ENCODE data around the gene OSTF1. TPM values are rescaled to one million over a fixed set of nuclear protein-coding genes. Genes with fewer than 3 reads are reported as not detected.

OSTF1 gene
- polyA plus RNA-seq, 3 donors, result 22.9 to 25.9 (median 24.7) TPM

DNA sequence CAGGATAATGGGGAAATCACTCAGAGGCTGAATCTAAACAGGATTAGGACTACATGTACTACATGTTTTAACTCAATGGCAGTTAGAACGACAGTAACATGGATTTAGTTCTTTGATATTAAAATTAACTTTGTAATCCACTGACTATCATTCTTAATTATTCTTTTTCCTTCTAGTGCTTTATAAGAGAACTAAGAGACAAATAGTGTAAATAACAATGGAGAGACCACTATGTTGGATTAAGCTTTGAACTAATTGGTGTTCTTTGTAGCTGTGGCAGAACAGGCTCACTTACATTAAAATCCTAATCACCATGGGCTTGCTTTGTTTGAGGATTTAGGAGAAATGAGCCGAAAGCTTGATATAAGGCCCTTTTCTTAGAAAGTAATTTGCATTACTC is 19.1 kb upstream of the OSTF1 start:
- DNase-seq (ENCODE audit: extremely low read depth in 1 of 11, low read depth in 9 of 11, low spot score in 4 of 11), result no peak

DNA sequence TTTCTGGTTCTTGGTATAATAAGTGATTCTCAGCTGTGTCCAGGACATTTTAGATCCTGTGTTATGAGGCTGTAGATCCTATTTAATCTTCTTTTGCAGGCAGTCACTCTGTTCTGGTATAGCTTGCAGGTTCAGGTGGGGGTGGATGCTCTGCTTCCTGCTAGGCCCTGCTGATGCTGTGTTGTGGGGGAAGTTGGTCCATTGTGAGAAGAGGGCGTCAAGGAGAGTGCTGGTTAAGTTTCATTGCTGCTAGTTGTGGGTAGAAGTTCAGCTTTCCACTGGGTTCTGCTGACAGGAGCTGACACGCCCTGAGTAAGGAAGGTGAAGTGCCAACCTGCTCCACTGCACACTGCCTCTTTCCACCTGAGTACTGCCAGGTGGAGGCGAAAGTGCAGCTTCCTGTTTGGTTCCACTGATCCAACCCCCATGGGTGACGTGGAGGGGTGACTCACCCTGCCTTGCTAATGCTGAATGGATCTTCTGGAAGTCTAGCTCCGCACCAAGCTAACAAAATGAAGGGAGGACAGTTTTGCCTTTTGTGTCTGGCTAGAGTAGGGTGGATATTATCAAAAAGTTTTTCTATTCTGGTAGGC is 16.7 kb upstream of the OSTF1 start:
- DNase-seq (ENCODE audit: extremely low read depth in 1 of 11, low read depth in 9 of 11, low spot score in 4 of 11), result no peak

DNA sequence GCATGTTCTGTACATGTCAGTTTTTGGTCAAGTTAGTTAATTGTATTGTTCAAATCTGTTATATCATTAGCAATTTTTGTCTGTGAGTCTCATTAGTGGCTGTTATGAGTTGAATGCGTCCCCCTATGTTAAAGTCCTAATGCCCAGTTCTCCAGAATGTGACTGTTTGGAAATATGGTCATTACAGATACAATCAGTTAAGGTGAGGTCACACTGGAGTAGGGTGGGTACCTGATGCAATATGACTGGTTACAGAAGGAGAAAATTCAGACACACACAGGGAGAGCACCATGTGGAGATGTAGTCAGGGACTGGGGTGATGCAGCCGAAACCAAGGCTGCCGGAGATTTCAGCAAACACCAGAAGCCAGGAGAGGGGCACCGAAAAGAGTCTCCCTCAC is 15.4 kb upstream of the OSTF1 start:
- DNase-seq (ENCODE audit: extremely low read depth in 1 of 11, low read depth in 9 of 11, low spot score in 4 of 11), result no peak

DNA sequence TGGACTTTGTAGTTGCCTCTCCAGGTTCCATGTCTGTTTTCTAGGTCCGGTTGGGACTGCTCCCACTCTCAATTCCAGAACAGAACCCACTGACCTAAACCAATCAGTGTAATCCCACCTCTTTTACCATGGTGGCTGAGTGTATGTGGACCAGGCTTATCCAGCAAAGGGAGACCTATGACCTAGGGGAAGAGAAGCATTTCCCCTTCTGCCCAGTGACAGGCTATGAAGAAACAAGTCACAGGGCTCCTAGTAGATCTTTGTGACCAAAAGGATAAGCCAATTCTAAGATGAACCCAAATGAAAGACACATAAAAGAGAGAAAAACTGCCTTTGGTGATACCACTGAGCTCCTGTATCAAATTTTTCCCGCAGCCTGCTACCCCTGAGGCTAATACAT is 6.7 kb upstream of the OSTF1 start:
- DNase-seq (ENCODE audit: extremely low read depth in 1 of 11, low read depth in 9 of 11, low spot score in 4 of 11), result no peak

DNA sequence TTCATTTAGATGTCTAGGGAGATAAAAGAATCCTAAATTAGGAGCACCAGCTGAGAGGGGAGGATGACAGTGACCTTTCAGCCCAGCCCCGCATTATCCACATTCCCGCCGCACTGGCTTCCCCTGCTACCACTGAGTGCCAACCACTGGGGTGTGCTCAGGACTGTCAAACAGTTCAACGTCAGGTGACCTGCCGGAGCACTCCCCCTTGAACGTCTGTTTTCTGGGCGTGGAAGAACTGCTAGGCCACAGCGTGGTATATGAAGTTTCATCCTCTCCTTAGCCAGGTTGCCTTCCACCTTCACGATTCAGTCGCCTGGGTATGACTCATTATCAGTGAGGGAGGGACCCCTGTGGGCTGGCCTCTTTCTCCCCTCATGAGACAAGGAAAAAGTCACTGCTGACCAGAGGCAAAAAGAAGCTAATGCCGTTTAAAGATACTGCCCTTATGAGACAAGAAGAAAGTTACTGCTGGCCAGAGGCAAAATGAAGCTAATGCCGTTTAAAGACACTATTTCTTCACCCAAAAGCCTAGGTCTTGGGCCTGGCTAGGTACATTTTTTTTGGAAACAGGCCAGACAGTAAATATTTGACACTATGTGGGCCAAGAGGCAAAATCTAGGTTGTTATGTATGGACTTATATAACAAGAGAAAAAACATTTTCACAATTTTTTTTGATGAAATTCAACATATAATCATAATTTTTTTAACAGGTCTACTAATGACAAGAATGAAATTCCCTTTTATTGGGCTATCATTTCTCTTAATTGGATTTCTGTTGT is 4.9 kb upstream of the OSTF1 start:
- DNase-seq (ENCODE audit: extremely low read depth in 1 of 11, low read depth in 9 of 11, low spot score in 4 of 11), result no peak

DNA sequence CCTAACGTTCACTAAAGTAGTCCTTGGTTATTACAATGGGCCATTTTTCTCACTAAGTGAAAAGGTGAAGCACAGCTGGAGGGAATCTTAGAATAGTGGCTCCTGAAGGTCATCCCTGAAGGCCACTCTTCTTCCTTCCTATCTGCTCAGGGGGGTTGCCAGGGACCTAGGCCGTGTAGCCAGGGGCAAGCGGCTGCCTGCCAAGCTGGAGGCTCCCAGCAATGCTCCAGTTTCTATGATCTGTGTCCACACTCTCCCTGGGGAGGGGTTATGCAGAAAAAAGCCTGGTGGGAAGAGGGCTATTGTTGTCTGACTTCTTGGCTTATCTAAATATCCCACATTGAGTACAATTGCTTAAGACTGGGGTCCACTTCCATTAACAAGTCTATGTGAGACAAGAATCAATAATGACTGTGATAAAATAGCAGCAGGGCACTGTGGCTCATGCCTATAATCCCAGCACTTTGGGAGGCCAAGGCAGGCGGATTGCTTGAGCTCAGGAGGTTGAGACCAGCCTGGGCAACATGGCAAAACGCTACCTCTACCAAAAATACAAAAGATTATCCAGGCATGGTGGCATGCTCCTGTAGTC is 4.1 kb upstream of the OSTF1 start:
- DNase-seq (ENCODE audit: extremely low read depth in 1 of 11, low read depth in 9 of 11, low spot score in 4 of 11), result no peak

DNA sequence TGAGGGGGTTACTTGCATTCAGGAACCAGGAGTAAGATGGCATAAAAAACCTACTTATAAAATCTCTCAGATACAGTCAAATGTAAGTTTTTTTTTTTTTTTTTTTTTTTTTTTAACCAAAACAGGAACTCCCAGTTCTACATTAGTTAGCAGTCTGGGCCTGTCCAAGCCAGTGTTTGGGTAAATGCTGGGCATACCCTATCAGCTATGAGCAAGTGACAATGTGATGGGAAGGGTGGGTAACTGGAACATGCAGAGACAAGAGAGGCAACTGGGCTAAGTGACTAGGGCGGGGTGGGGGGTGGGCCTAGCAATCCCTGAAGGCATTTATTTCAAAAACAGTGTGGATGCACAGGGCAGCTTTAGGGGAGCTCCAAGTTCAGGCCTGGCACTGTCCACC is 2.7 kb upstream of the OSTF1 start:
- no peak for DNase-seq (ENCODE audit: extremely low read depth in 1 of 11, low read depth in 9 of 11, low spot score in 4 of 11)

DNA sequence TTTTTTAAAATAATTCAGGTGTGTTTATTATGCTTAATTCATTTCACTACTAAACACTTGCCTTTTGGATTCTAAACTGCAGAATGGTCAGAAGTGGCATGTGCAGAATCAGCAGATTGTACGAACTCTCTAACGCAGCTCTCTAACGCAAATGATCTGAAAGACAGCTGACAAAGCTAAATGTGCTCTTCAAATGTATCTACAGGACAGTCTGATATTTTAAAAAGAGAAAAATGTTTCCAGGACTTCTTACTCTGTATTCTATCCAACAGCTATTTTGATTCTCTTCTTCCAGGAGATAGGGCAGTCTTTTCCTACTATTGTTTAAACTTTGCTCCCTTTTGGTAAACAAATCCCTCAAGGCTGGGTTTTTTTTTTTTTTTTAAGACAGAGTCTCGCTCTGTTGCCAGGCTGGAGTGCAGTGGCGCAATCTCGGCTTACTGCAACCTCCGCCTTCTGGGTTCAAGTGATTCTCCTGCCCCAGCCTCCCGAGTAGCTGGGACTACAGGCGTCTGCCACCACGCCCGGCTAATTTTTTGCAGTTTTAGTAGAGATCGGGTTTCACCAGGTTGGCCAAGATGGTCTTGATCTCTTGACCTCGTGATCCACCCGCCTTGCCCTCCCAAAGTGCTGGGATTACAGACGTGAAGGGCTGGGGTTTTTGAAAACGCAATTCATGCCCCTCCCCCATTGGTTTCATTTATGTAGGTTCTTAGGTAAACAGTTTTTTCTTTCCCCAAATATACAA is 1.6 kb upstream of the OSTF1 start:
- no peak for DNase-seq (ENCODE audit: extremely low read depth in 1 of 11, low read depth in 9 of 11, low spot score in 4 of 11)

DNA sequence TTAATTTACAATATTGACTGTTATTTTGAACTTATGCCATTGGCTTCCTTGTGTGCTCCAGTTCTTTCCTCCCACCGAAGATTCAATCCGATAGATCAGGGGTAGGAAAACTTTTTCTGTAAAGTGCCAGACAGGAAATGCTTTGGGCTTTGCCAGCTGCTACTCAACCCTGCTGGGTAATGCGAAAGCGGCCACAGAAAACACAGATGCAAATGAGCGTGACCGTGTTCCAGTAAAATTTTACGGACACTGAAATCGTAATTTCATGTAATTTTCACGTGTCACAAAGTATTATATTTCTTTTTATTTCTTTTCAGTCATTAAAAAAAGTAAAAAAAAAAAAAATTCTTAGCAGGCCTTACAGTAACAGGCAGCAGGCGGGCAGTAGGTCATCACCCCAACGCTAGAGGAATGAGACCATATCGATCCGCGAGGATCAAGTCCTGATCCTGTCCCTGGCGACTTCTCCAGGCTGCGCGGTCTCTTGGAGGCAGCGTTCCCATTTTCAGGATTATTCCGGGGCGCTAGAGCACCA is 958 bp upstream of the OSTF1 start:
- DNase-seq (ENCODE audit: extremely low read depth in 1 of 11, low read depth in 9 of 11, low spot score in 4 of 11), result no peak

DNA sequence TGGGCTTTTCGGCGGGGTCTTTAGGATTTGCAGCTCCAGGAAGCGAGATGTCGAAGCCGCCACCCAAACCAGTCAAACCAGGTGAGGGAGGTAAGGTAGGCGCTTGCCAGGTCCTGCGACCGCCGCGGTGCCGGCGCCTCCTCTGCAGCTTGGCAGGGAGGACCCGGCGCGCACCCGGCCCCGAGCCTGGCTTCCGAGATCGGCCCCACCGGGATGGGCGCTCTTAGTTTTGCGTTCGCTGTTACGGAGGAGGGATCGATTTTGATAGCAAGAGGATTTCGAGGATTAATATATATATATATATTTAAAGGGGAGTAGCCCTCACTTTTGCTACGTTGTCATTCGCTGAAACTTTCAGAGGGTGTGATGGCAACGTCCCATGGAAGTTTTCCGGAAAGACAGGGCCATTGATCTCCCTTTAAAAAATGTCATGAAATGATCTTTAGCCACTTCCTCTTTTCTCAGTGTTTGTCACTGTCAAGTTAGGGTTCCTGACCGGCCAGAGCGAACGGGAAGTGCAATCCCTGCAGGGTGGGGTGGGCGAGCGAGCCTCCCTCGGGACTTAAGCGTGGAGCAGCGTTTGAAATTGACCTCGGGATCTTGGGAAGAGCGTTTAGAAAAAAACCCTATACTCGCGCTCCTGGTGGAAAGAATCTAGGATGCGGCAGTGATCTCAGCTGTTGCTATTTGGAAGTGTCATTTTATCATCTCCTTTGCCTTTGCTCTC is 495 bp downstream of the OSTF1 start:
- peak in 3 of 11 donors; percentile 22 to 49 (median 32) for DNase-seq (ENCODE audit: extremely low read depth in 1 of 11, low read depth in 9 of 11, low spot score in 4 of 11)

DNA sequence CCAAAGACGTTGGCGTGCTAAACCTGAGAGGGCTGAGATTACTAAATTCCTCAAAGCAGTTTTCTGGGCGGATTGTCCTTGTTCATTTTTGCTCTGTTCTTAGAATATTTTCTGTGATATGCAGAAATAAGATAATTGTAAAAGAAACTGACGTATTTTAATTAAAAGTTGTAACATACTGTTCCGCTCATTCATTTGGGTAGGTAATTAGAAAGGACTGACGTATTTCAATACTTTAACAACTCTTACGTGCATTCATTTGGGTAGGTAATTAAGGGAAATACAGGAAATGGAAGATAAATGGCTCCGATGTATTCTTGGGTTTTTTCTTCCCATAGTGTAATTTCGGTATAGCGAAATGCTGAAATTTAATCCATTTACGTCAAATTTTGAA is 1.1 kb downstream of the OSTF1 start:
- DNase-seq (ENCODE audit: extremely low read depth in 1 of 11, low read depth in 9 of 11, low spot score in 4 of 11), result no peak

DNA sequence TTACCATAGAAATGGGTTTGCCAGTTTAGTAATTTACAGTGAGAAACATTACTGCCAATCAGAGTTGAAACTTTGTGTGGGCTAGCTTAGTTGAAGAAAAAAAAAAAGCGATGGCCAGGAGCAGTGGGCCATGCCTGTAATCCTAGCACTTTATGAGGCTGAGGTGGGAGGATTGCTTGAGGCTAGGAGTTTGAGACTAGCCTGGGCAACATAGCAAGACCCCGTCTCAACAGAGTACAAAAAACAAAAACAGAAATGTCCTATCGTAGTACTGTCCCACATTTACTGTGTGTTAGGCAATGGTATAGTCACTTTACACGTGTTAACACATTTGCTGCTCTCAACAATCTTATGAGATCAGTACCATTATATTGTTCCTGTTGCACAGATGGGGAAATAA is 2.3 kb downstream of the OSTF1 start:
- DNase-seq (ENCODE audit: extremely low read depth in 1 of 11, low read depth in 9 of 11, low spot score in 4 of 11), result no peak

DNA sequence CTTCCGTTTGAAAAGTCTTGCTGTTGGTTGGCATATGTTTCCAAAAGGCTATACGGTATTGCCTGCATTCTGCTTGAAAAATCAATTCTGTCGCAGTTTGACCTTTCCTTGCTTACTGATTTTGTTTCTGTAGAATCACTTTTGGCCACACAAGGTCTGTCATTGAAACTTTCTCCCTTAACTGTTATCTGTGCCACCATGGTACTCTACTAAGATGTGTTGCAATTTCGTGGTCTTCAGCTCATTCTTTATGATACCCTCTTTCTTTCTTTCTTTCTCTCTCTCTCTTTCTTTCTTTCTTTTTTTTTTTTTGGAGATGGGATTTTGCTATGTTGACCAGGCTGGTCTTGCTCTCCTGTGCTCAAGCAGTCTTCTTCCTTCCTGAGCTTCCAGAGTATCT is 4.5 kb downstream of the OSTF1 start:
- no peak for DNase-seq (ENCODE audit: extremely low read depth in 1 of 11, low read depth in 9 of 11, low spot score in 4 of 11)

DNA sequence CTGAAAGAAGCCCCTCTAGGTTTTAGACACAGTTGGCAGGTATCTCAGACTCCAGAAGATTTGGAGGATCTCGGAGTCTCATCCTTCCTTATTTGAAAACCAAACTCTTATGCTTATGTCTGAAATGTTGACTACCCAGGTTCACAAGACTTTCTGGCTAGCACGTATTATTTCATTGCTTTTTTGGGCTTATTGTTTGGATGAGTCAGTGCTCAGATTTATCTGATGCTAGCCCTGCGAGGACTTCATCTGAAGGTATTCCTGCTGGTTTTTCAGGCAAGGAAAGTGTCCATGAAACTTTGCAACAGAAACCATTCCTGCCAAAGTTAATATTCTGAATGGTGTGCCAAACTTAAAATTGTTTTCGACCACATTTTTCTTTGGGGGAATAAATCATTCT is 8.5 kb downstream of the OSTF1 start:
- no peak for DNase-seq (ENCODE audit: extremely low read depth in 1 of 11, low read depth in 9 of 11, low spot score in 4 of 11)

DNA sequence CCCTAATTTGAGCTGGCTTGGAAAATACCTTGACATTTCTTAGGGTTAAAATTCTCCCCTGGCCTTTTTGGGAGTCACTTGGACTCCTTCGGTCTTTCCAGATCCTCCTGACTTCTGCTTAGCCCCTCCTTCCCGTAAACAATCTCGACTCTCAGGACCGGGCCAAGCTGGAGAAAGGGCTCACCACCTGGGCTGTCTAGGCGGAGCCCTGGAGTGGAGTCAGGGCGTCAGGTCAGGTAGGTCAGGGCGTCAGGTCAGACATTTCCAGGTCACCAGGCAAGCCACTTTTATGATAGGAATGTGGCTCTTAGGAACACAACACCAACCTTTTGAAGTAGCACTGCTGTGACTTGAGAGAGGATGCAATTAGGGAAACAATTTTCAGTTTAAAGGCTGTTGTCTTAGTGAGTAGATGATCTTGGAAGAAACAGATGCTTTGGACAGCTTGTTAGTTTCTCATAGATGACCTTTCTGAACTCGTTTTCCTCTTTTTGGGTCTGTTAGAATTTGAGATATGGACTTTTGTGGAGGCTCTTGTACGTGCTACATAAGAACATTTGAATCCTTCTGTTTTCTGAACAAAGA is 12.8 kb downstream of the OSTF1 start:
- no peak for DNase-seq (ENCODE audit: extremely low read depth in 1 of 11, low read depth in 9 of 11, low spot score in 4 of 11)

DNA sequence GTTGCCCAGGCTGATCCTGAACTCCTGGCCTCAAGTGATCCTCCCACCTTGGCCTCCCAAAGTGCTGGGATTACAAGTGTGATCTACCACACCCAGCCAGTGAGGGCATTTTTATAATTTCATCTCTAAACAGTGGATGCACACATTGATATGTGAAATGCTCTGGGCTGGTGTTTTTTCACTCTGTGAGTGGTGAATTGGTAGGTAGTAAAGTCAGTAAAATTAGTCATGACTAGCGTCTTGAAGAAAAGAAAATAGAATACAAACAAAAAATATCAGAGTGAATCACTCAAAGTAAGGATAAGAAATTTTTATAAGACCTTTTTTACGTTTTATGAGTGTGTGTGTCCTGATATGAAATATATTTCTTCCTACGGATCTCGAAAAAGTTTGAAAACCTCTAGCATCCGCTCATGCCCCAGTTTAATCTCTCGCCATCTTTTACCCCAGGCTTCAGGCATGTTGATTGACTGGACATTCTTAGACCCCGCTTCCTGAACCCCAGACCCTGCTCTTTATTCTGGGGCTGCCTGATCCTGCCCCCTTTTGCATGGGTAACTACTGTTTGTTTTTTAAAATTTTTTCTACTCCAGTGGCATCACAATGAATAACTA is 14.0 kb downstream of the OSTF1 start:
- no peak for DNase-seq (ENCODE audit: extremely low read depth in 1 of 11, low read depth in 9 of 11, low spot score in 4 of 11)

DNA sequence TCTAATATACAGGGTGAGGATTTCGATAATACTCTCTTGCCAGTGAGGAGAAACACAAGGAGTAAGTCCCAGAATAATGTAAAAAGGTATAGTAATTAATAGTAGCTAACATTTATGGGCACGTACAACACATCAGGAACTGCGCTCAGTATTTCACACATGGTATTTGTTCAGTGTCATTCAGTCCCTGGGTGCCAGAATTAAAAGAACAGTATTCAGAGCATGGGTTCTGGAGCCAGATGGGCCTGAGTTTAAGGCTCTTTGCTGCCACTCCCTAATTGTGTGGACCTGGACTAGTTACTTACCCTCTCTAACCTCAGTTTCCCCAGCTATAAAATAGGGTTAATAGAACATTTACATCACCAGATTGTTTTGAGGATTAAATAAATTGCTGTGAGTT is 16.3 kb downstream of the OSTF1 start:
- no peak for DNase-seq (ENCODE audit: extremely low read depth in 1 of 11, low read depth in 9 of 11, low spot score in 4 of 11)

DNA sequence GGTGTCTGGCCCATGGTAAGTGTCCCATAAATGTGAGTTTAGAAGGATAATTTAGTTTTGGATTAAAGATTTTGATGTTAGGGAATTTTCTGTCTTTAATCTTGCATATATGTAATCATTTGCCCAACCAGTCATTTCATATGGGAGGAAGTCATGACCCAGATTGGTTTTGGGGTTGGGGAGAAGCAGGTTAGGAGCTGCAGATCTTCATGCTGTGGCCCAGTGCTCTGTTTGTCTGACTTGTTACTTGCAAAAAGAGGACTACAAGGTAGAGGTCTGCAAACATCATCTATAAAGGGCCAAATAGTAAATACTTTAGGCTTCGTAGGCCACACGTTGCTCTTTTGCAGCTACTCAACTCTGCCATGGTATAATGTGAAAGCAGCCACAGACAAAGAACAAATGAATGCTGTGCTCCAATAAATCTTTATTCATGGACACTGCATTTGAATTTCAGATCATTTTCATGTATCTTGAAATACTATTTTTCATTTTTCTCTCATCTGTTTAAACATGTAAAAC is 16.8 kb downstream of the OSTF1 start:
- no peak for DNase-seq (ENCODE audit: extremely low read depth in 1 of 11, low read depth in 9 of 11, low spot score in 4 of 11)
